ENCODE results near the gene TYROBP. TPM values are rescaled to one million over a fixed set of nuclear protein-coding genes. Genes with fewer than 3 reads are reported as not detected.

The TYROBP gene
- total and polyA plus RNA-seq, 2 of the 4 experiments (the other 2 are of a cell fraction): not detected

- TF ChIP-seq MAZ (IDR thresholded peaks at IDR 0.05; ENCODE audit: borderline replicate concordance, low read depth, low read length): no peak
- TF ChIP-seq CTCF (conservative IDR thresholded peaks at IDR 0.05; ENCODE audit: low read depth, low read length): no peak
- TF ChIP-seq CEBPB (IDR thresholded peaks at IDR 0.05; ENCODE audit: low read depth, low read length): no peak
- TF ChIP-seq USF2 (IDR thresholded peaks at IDR 0.05; ENCODE audit: low read depth, low read length): no peak
- TF ChIP-seq SMC3 (IDR thresholded peaks at IDR 0.05; ENCODE audit: low read depth, low read length): no peak
- no peak for TF ChIP-seq RAD21 (IDR thresholded peaks at IDR 0.05; ENCODE audit: low read length)
- TF ChIP-seq MAFK (IDR thresholded peaks at IDR 0.05; ENCODE audit: low read depth, low read length): no peak
- no peak for TF ChIP-seq NFE2L2 (IDR thresholded peaks at IDR 0.05; ENCODE audit: low read depth, low read length)
- TF ChIP-seq FOS (IDR thresholded peaks at IDR 0.05; ENCODE audit: low read depth, low read length): no peak
- TF ChIP-seq CHD1 (IDR thresholded peaks at IDR 0.05; ENCODE audit: low read depth, low read length): no peak
- Histone ChIP-seq H3K56ac (ENCODE audit: extremely low read depth, insufficient read depth, low read length) (no peak overlapping the region), H3K4ac (ENCODE audit: low read depth, low read length) (no peak overlapping the region), H2BK120ac (ENCODE audit: low read depth, low read length) (no peak overlapping the region), H3K18ac (ENCODE audit: low read depth, low read length) (no peak overlapping the region), H3K36me3 (ENCODE audit: control insufficient read depth, insufficient read depth, low read length) (peaks cover 13% of the 10 kb centered on the region), H3K23ac (ENCODE audit: low read depth, low read length) (no peak overlapping the region), H3K27ac (ENCODE audit: insufficient read depth, low read length) (no peak overlapping the region), H2BK5ac (ENCODE audit: low read depth, low read length, poor library complexity, severe bottlenecking) (no peak overlapping the region), H3K4me3 (ENCODE audit: insufficient read depth, low read depth, low read length) (no peak overlapping the region), H4K8ac (ENCODE audit: low read depth in 2 of 2, low read length in 2 of 2) (no peak overlapping the region), H4K5ac (ENCODE audit: low read depth, low read length) (no peak overlapping the region), H3K14ac (replicated peaks; ENCODE audit: low read depth, low read length) (no peak overlapping the region), H3K9ac (ENCODE audit: low read depth, low read length) (no peak overlapping the region), H3K9me1 (ENCODE audit: insufficient read depth, low read length) (no peaks in the 10 kb centered on the region), H3K79me1 (ENCODE audit: low read depth in 1 of 2, low read length in 2 of 2) (no peaks in the 10 kb centered on the region), H2AFZ (replicated peaks; ENCODE audit: low read length, poor library complexity) (no peak overlapping the region), H2AK9ac (replicated peaks; ENCODE audit: low read depth, low read length, poor library complexity) (no peak overlapping the region), H4K91ac (ENCODE audit: insufficient read depth, low read depth, low read length) (no peak overlapping the region), H2BK20ac (ENCODE audit: low read depth, low read length) (no peak overlapping the region), H3K4me2 (ENCODE audit: low read depth, low read length) (no peak overlapping the region), H3K4me1 (ENCODE audit: control insufficient read depth, insufficient read depth, low read length) (no peaks in the 10 kb centered on the region), H4K20me1 (ENCODE audit: insufficient read depth, low read length) (peaks cover 5% of the 10 kb centered on the region; the same call in 1 of the 2 replicates), H3K27me3 (ENCODE audit: control insufficient read depth, insufficient read depth, low read length) (no peaks in the 10 kb centered on the region), H3K9me3 (ENCODE audit: control insufficient read depth, insufficient read depth, low read length) (no peaks in the 10 kb centered on the region), H2BK15ac (ENCODE audit: low read depth, low read length) (no peak overlapping the region), H2AK5ac (ENCODE audit: low read depth, low read length) (no peak overlapping the region)
- no peak for ATAC-seq (ENCODE audit: low read depth)
- no peak for DNase-seq
- BruUV-seq (replicated peaks): no TSS peak
- in situ Hi-C loops (cut with MboI; ENCODE audit: low sequenced_read_pairs) (no loop called here), intact Hi-C loops (cut with micrococcal nuclease) (no loop called here), dilution Hi-C loops (cut with HindIII; ENCODE audit: low sequenced_read_pairs, unreplicated experiment) (no loop called here)
- ChIA-PET CTCF (interaction anchor here (0.6 kb wide), 1 partner anchor 123 kb away, joined by 3 read pairs; no protein-coding TSS in a partner anchor), POLR2A (ENCODE audit: unreplicated experiment) (interaction anchor here (0.5 kb wide), 1 partner anchor 15 kb away, joined by 3 read pairs; no protein-coding TSS in a partner anchor)
- no CpG with 5 or more reads among the region's 2 CpGs for WGBS, 2 experiments (ENCODE audit: extremely low coverage in 2 of 2, insufficient read length in 1 of 2)
Measured at GRCh38 chr19:35883882-35884281, 24.2 kb downstream of the TYROBP start.
